HG03097 (cell line): Measurements from ENCODE around the gene CYP3A5.
A peak's percentile ranks its signal among the peaks of the same experiment; 100 is the strongest.

Experiments
- ATAC-seq: cut with Tn5 transposase; IDR thresholded peaks from one replicate; pipeline ENCODE4 v1.9.1; 2021; ENCODE audit not compliant: unreplicated experiment, low FRiP score

Gene CYP3A5

DNA sequence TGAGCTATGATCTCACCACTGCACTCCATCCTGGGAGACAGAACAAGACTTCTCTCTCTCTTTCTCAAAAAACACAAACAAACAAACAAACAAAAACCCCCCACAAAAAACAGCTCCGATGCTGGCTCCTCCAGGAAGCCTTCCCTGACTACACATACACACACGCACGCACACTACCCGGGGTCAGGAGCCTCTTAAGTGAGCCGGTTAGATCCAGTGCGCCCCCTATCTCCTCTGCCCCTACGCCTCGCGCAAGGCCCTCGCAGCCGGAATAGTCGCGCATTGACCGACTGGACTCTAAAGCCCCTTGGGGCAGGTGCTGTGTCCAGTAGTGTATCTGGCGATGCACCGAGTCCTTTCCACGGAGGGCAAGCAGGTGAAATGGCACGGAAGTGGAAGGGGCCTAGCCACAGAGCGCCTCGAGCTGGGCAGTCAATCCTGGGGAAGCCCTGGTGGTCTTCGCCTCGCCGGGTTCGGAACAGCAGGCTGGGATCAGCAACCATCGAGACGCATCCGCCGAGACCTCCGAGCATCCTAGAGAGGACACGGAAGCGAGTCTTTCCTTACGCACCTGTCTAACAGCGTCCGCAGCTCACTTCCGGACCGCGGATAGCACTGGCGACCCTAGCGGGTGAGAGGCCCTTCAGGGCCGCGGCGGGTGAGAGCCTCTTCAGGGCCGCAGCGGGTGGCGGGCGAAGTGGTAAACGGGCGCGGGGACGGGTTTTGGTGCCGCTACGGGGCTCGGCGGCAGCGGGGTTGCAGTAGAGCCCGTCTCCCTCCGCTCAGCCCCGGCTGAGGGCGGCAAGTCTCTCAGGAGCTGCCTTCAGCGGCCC, 63.2 kb downstream of the CYP3A5 start, which contains the start of gene ZSCAN25:
ZSCAN25 (plus strand) TSS at position 588 of the 833 bp plus-strand sequence. CDS start 2,661 bp downstream, outside the sequence.
- peak; percentile 89 for ATAC-seq

DNA sequence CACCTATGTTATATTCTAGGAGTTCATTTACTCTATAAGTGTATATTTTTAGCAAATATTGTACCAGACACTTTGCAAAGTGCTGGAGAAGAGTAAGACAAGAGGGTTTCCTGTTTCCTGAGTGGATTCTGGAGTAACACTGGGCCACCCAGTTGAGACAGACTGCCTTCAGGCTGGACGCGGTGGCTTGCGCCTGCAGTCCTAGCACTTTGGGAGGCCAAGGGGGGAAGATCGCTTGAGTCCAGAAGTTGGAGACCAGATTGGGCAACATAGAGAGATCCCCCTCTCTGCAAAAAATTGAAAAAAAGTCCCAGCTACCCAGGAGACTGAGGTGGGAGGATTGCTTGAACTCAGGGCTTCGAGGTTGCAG, 63.8 kb downstream of the CYP3A5 start:
- no peak for ATAC-seq

GRCh38 chr7:99614495-99614894, 65.3 kb downstream of the CYP3A5 start:
- no peak for ATAC-seq

GRCh38 chr7:99607548-99607947, 72.2 kb downstream of the CYP3A5 start:
- ATAC-seq = no peak

- no peak for ATAC-seq
These were observed 73.3 kb downstream of the CYP3A5 start for GRCh38 chr7:99606531-99606930.

DNA sequence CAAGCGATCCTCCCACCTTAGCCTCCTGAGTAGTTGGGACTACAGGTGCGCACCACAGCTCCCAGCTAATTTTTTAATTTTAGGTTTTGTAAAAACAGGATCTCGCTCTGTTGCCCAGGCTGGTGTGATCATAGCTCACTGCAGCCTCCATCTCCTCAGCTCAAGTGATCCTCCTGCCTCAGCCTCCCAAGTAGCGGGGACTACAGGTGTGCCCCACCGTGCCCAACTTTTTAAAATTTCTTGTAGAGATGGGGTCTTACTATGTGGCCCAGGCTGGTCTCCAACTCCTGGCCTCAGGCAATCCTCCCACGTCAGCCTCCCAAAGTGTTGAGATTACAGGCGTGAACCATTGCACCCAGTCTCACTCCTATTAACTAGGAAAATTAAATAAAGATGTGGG, 74.3 kb downstream of the CYP3A5 start:
- no peak for ATAC-seq

- ATAC-seq = no peak
These were observed 78.0 kb downstream of the CYP3A5 start for GRCh38 chr7:99601656-99602310.

DNA sequence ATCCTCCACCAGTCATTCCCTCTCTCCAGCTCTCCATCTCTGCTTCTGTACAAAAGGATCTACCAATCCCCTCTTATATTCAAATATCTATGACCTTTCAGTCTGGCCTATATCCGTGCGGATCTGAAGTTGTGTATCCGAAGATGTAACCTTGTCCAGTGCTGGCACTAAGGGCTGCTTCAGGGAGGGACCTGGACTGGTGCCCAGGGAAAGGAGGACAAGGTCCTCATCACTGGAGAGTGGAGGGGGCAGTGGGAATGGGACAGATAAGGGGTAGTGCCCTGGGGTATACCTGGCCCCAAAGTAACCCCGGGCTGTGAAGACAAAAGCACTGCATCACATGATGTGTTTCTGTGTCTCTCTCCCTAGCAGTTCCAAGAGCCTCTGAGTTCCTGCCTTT, 80.0 kb downstream of the CYP3A5 start:
- no peak for ATAC-seq
